Measurements from ENCODE around the gene FAXDC2.

FAXDC2 gene

DNA sequence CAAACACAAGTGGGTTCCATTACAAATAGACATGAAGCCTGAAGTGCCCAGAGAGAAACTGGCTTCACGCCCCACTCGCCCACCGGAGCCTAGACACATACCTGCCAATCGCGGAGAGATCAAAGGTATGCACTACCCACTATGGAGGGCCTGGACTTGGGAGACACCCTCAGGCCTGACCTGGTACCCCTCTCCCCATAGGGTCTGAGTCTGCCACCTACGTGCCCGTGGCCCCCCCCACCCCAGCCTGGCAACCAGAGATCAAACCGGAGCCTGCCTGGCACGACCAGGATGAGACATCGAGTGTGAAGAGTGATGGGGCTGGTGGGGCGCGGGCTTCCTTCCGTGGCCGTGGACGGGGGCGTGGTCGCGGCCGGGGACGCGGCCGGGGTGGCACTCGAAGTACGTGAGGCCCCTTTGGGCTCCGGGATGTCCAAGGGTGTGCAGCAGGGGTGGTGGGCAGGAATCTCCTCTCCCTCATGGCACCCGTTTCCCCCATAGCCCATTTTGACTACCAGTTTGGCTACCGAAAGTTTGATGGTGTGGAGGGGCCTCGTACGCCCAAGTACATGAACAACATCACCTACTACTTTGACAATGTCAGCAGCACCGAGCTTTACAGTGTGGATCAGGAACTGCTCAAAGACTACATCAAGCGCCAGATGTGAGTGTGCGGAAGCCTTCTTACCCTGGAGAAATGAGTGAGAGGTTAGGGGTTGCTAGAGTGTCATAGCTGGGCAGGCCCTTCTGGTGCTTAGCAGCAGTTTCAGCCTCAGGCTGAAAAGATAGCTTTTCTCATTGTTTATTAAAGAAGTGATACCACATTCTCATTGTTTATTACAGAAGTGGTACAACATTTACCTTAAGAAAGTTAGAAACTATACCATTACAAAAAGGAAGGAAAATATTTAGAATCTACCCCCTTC lies 56.5 kb downstream of the FAXDC2 start:
- DNase-seq = no peak

DNA sequence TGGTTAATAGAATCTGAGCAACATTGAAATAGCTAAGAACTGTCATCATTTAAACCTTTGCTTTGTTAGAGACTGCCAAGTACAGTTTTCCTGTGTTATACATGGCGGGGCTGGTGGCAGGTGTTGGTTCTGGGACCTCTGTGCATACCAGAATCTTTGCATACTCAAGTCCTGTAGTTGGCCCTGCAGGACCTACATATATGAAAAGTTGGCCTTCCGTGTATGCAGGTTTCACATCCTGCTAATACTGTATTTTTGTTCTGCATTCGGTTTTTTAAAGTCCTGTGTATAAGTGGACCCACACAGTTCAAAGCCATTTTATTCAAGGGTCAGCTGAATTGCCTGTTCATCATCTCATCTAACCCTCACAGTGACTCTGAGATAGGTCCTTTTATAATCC lies 58.9 kb downstream of the FAXDC2 start:
- no peak for DNase-seq

DNA sequence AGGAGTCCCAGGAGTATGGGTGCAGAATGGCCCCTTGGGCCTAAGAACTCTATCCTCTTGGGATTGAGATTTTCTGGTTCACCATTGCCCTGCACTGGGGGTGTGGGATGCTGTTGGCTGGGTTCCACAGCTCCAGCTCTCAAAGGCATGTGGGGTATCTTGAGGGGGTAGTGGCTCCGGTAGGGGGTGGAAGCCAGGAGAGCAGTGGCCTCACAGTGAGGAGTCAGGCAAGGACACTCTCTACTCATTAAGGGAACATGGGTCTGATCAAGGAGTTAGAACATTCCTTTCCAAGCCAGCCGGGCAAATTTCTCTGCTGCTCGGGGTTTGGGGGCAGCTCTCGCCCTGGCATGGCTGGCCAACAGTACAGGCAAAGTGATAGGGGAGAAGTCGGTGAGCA lies 62.2 kb downstream of the FAXDC2 start:
- no peak for DNase-seq

DNA sequence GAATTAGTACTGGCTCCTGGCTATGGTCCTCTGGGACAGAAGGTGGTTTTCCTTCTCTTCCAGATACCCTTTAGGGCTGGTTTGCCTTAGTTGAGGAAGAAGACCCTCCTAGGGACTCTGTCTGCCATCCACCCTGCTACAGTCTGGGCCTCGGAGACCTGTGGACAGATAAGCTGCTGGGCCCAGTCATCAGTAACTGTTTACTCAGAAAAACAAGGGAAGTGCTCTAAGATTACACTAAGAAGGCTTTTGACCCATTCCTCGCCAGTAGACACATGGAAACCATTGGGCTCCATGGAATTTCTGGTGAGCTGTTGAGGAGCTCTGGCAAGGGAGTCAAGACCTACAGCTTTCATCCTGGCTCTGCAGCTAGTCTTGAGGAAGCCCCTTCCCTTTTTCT lies 64.0 kb downstream of the FAXDC2 start:
- no peak for DNase-seq

DNA sequence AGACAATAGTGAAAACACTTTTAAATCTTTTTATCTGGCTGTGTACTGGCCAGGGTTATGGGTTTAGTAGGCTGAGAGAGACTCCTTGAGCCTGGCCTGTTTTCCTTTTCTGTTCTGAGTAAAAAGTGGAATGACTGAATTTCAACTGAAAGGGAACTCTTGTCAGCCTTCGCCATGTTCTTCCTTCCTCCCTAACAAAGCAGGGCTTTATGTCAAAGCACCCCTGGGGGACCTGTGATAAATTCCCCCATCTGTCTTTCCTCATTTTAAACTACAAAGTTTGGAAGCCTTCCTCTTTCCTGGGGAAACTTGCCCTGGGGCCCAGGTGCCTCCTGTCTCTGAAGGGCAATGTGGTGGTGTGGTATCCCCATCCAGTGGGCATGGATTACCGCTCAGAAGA lies 65.5 kb downstream of the FAXDC2 start:
- DNase-seq = no peak

DNA sequence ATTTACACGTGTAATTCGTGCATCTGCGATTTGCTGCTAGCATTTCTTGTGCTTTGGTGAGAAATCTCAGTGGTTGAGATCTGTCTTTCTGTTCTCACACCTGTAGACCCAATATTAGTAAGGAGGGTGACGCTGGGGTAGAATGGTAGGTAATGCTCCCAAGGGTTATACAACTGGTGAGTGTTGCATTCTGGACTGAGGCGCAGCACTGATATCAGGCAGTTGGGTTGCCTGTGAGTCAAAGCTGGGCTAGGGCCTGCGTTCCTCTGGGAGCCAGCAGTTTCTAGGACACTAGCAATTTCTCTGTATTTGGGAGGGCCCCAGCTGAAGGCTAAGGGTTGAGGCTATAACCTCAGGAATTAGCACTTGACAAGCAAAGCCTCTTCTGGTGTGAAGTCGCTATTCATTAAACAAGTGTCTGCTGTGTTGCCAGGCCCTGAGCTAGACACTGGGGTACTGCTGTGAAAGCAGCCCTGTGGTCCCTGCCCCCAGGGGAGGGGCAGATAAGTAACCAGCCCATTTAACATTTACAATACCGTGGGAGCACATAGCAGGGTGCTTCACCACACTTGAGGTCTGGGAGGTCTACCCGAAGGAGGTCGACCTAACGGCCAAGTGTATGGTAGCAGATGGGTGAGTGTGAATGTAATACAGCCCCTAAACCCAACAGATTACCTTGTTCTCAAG lies 66.5 kb downstream of the FAXDC2 start:
- no peak for DNase-seq

DNA sequence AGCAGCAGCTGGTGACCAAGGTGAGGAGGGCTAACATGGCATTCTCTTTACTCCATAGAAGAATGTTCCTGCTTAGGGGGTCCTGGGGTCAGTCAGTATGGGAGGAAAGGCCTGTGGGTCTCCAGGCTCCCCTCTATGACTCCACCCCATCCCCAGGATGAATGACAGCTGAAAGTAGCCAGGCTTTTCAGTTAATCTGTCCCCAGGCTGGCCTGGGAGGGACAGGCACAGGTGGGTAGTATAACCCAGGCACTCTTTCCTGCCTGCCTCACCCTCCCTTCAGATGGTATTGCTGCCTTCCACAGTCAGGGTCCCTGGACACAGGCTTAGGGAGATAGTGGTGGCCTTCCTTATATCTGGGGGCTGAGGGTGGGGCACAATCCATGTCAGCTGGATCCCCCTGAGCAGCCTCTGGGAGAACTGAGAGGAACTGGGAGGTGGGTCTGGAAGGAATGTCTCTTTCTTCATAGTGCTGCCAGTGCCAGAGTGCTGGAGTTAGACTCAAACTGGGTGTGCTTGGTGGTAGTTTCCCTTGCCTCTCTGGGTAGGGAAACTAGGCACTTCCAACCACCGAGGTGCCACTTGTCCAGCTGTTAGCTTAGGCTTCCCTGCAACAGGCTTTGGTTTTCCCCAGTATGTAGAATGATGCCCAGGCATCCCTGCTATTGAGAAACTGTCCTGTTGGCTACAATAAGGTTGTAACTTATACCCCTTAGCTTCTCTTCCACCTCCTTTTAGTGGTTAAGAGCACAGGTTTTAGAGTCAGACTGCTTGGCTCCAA lies 67.4 kb downstream of the FAXDC2 start:
- DNase-seq = no peak

DNA sequence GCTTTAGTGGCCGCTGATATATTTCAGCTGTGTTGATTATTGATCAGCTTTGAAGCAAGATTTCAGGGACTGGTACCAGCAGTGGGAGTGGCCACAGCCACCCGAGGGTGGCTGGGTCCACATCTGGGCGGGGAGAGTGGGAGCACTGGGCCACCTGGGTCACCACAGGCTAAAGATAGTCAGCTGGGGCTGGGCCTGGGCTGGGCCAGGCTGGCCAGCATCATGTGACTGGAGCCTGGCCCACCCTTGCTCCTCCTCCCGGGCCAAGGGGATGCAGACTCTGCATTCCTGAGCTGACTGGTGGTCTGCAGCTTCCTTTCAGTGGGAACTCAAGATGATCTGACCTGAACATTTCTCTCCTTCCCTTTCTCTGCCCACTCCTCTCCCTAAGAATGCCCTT lies 68.1 kb downstream of the FAXDC2 start:
- no peak for DNase-seq

DNA sequence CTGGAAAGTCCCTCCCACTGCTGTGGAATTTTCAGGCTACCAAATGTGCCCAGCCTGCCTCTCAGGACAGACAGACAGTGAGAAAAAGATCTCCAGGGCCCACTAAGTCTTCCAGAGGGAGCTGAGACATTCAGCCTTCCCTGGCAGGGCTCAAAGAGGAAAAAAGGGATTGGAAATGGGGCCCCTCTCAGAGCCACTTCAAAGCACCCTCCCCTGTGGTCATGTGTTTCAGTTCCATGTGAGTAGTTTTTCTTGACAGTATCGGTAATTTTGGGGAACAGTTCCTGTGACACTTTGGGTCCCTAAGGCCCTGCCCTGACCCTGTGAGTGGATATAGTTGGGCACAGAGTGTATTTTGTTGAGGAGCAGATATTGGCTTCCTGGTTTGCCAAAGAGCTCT lies 70.3 kb downstream of the FAXDC2 start:
- no peak for DNase-seq

DNA sequence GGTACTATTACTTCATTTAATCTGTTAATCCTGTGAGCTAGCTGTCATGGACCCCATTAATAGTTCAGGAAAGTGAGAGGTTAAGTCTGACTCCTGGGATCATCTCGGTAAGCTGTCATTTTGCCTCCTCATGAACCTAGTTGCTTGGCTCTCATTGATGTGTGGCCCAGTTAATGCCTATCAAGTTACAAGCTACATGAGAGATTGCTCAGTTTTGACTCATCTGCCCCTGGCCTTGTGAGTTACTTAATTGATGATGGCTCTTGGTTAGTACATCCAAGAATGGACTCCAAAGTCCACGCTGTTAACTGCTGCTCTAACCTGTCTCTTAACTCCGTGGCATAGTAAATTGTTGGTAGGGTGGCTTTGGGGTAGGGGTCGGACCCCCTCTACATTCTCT lies 71.3 kb downstream of the FAXDC2 start:
- peak; percentile 18 for DNase-seq

DNA sequence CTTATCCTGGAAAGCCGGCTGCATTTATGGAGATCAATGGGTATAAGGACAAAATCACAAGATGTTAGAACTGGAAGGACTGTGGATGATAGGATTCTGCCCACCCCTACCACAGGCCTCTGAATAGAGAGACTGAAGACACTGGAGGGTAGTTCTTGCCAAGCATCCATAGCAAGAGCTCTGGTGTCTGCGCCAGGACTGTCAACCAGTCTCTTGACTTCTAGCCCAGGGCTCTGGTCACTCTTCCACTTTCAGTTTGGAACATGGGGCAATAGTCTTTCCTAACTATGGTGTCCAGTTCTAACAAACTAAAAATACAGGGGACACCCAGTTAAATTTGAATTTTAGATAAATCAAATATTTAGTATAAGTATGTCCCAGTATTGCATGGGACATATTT lies 71.9 kb downstream of the FAXDC2 start:
- DNase-seq = no peak

DNA sequence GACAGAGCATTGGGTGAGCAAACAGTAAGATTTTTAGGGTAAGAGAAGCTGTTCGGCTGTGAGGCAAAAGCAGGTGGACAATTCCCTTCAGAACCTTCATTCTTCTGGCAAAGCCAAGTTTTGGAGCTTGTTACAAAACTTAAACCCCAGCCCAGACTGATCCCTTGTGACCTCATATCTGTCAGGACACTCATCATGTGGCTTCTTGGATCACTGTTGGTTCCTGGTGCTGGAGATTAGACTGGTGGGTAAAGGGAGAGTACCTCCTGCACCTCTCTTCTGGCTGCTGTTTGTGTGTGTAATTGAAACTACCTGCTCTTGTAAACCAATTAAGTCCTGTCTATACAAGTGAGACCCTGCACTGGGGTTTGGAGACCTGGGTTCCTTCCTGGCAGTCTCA lies 74.2 kb downstream of the FAXDC2 start:
- DNase-seq = no peak

DNA sequence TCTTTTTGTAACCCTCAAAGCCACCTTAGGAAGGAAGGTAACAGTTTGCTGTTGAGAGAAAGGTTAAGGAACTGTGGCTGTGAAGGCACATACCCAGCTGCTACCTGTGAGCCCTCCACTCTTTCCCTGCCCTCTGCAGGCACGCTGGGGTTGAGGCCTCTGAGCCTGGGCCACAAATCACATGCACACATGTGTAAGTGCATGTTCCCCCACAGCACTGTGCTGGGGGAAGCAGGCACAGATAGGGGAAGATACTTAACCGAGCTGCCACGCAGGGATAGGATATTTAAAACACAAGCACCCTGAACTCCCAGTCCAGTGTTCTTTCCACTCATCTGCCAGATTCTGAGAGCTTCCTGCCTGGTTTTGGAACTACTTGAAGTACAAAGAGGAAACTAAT lies 77.1 kb downstream of the FAXDC2 start:
- no peak for DNase-seq

DNA sequence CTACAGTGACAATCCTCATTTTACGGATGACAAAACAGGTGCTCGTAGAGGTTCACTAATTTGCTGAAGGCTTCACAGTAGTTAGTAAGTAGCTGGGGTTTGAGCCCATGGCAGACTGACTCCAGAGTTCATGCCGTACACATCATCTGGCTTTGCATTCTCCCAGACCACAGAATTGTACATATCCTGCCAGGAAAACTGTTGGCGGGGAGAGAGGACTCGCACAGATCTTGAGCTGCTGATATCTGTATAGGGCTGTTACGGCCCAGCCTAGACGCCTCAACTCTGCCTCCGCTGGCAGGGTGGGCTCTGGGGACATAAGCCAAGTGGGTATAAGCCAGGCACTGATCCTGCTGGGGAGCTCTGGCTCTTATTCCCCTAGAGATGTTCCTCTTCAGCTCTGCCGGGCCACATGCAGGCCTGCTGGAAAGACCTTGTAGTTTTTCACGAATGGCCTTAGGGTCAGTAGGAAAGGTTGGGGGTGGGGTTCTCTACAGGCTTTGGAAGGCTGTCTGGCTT lies 79.0 kb downstream of the FAXDC2 start:
- no peak for DNase-seq

DNA sequence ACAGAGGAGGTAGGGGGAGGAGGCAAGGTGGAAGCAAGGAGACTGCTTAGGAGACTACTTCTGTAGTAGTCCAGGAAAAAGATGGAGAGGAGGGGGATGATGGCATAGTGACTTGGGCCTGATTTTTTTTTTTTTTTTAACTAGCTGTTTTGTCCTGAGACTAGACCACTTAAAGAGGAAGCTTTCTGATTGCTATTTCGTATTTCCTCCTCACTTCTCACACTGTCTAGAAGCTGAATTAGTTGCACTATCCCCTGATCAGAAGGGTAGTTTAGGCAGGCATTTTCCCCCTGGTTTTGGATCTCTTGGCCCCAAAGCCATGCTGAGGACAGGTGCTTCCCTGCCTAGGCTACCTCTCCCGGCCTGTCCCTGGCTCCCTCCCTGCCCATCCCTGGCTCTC lies 80.3 kb downstream of the FAXDC2 start:
- no peak for DNase-seq

All from MV-4-11 (cell line).